Neutrophil (primary cell): ENCODE results near the gene SCAANT1.

ENCODE experiments used
- H3K27ac ChIP-seq: fragments of 200-600 bp; sonication (generic); 2 replicates; pipeline ENCODE4 v1.5.1; 2016; ENCODE audit warnings: mild to moderate bottlenecking, moderate library complexity
- H3K27me3 ChIP-seq: fragments of 200-600 bp; sonication (generic); 2 replicates; pipeline ENCODE4 v1.6.0; 2016; ENCODE audit warnings: mild to moderate bottlenecking
- H3K36me3 ChIP-seq: fragments of 200-600 bp; sonication (generic); 2 replicates; pipeline ENCODE4 v1.5.1; 2017
- H3K4me1 ChIP-seq, 2 experiments: fragments of 200-600 bp in 1 of 2; sonication (generic) in 1 of 2; 1 replicate in 1 of 2; 2 replicates in 1 of 2; pipeline versions ENCODE4 v1.5.1 to v1.6.1; 2013 to 2016; ENCODE audit warnings: low read depth in 1 of 2, low read length in 1 of 2, mild to moderate bottlenecking in 1 of 2, moderate library complexity in 1 of 2; ENCODE audit not compliant: control insufficient read depth in 1 of 2, insufficient read depth in 1 of 2
- H3K4me3 ChIP-seq, 2 experiments: fragments of 200-600 bp in 1 of 2; sonication (generic) in 1 of 2; 1 replicate in 1 of 2; 2 replicates in 1 of 2; pipeline ENCODE4 v1.5.1; 2013 to 2016; ENCODE audit warnings: low read depth in 1 of 2, low read length in 1 of 2, mild to moderate bottlenecking in 1 of 2, moderate library complexity in 1 of 2
- H3K9me3 ChIP-seq: fragments of 200-600 bp; sonication (generic); 2 replicates; pipeline ENCODE4 v1.5.1; 2016
- CTCF ChIP-seq: fragments of 200-600 bp; sonication (generic); IDR thresholded peaks from 2 replicates; pipeline ENCODE4 v1.5.1; 2016; ENCODE audit warnings: antibody characterized with exemption

Gene SCAANT1

GRCh38 chr3:63874769-63875168 is 37.4 kb downstream of the SCAANT1 start:
- peak overlapping the region; percentile 71 for H3K27ac ChIP-seq
- H3K9me3 ChIP-seq, result no peaks in the 10 kb centered on the region
- no peaks in the 10 kb centered on the region for H3K27me3 ChIP-seq
- peaks cover 10 to 12% of the 10 kb centered on the region in 2 experiments for H3K4me1 ChIP-seq
- H3K36me3 ChIP-seq, result no peaks in the 10 kb centered on the region
- TF ChIP-seq CTCF, result no peak
- no peak overlapping the region for H3K4me3 ChIP-seq

GRCh38 chr3:63872135-63872924 is 39.9 kb downstream of the SCAANT1 start:
- Histone ChIP-seq H3K4me1 (peaks cover 10 to 12% of the 10 kb centered on the region in 2 experiments), H3K27ac (no peak overlapping the region), H3K4me3 (no peak overlapping the region), H3K27me3 (no peaks in the 10 kb centered on the region), H3K9me3 (no peaks in the 10 kb centered on the region), H3K36me3 (peaks cover 7% of the 10 kb centered on the region)
- TF ChIP-seq CTCF, result no peak

- no peak overlapping the region for H3K4me3 ChIP-seq
- H3K4me1 ChIP-seq, result peaks cover 13 to 16% of the 10 kb centered on the region in 2 experiments
- no peaks in the 10 kb centered on the region for H3K27me3 ChIP-seq
- peaks cover 7% of the 10 kb centered on the region for H3K36me3 ChIP-seq
- H3K27ac ChIP-seq, result no peak overlapping the region
- no peaks in the 10 kb centered on the region for H3K9me3 ChIP-seq
- TF ChIP-seq CTCF, result no peak
These were observed 41.6 kb downstream of the SCAANT1 start for GRCh38 chr3:63870615-63871005.

GRCh38 chr3:63869940-63870614 is 42.1 kb downstream of the SCAANT1 start:
- Histone ChIP-seq H3K9me3 (no peaks in the 10 kb centered on the region), H3K4me1 (peaks cover 15 to 19% of the 10 kb centered on the region in 2 experiments), H3K36me3 (peaks cover 7% of the 10 kb centered on the region), H3K27ac (no peak overlapping the region), H3K4me3 (no peak overlapping the region), H3K27me3 (no peaks in the 10 kb centered on the region)
- no peak for TF ChIP-seq CTCF

GRCh38 chr3:63867225-63867624 is 45.0 kb downstream of the SCAANT1 start:
- Histone ChIP-seq H3K9me3 (no peaks in the 10 kb centered on the region), H3K36me3 (peaks cover 7% of the 10 kb centered on the region), H3K4me1 (peaks cover 25% of the 10 kb centered on the region in 2 experiments), H3K27me3 (no peaks in the 10 kb centered on the region), H3K4me3 (no peak overlapping the region), H3K27ac (no peak overlapping the region)
- no peak for TF ChIP-seq CTCF
